GM10248 (cell line): ENCODE data around the gene TMPRSS12.
"Not testable (repeated sequence)": the region's sequence is repeated elsewhere in the genome, so short reads cannot be mapped to it uniquely, and the experiment has no call there.

Experiments
- CTCF ChIA-PET: fragments of 300-600 bp; sonication (Branson Sonifier 250); formaldehyde crosslinking; extraction: SDS; loops from one replicate; lab custom pipeline; 2021; ENCODE audit warnings: antibody characterized with exemption; lab: Yijun Ruan, JAX
- POLR2A ChIA-PET: fragments of 350-650 bp; sonication (Branson Sonifier 250); formaldehyde crosslinking; extraction: SDS; loops from one replicate; lab custom pipeline; 2020; ENCODE audit warnings: antibody characterized with exemption; lab: Yijun Ruan, JAX
- DNase-seq: peaks from one replicate; pipeline ENCODE4 v3.0.0; 2012; ENCODE audit errors: extremely low spot score
- TF ChIP-seq, protein P1 (sequence below): IDR thresholded peaks from 2 replicates; pipeline ENCODE4 v1.5.1; 2012; ENCODE audit warnings: mild to moderate bottlenecking, low read depth; ENCODE audit errors: extremely low read depth, missing control alignments, control extremely low read depth

TMPRSS12 gene

DNA sequence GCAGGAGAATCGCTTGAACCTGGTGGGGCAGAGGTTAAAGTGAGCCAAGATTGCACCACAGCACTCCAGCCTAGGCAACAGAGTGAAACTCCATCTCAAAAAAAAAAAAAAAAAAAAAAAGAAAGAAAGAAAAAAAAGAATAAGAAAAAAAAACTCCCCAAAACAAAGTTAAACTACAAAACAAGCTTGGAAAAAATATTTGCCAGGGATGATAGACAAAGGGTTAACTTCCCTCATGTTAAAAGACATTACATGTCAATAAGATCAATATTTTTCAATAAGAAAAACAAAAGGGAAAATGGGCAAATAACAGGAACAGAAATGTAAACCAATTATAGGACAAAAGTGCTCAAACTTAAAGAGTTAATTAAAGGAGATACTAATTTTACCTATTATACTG lies 83.2 kb downstream of the TMPRSS12 start:
- ChIA-PET CTCF (interaction anchor here (1.0 kb wide), 1 partner anchor 14 kb away, joined by 3 read pairs; no protein-coding TSS in a partner anchor), POLR2A (no interaction called here)
- TF ChIP-seq, protein P1, sequence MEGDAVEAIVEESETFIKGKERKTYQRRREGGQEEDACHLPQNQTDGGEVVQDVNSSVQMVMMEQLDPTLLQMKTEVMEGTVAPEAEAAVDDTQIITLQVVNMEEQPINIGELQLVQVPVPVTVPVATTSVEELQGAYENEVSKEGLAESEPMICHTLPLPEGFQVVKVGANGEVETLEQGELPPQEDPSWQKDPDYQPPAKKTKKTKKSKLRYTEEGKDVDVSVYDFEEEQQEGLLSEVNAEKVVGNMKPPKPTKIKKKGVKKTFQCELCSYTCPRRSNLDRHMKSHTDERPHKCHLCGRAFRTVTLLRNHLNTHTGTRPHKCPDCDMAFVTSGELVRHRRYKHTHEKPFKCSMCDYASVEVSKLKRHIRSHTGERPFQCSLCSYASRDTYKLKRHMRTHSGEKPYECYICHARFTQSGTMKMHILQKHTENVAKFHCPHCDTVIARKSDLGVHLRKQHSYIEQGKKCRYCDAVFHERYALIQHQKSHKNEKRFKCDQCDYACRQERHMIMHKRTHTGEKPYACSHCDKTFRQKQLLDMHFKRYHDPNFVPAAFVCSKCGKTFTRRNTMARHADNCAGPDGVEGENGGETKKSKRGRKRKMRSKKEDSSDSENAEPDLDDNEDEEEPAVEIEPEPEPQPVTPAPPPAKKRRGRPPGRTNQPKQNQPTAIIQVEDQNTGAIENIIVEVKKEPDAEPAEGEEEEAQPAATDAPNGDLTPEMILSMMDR = no peak
- no peak for DNase-seq

DNA sequence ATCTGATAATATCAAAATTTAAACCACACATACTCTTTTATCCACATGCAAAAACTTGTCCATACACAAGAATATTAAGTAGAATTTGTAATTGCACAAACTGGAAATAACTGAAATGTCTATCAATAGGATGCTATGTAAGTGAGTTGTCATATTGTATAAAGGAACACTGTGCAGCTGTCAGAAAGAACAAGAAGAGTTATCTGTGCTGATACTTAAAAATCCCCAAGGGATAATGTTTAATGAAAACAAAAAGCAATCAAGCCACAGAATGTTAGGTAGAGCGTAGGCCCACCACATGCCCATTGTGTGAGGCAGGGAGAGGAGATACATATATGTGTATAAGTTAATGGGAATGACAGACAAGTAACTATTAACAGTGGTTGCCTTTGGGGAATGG lies 83.7 kb downstream of the TMPRSS12 start:
- DNase-seq = no peak
- TF ChIP-seq, protein P1 = no peak
- CTCF ChIA-PET = interaction anchor here (1.4 kb wide), 1 partner anchor 101 kb away, joined by 3 read pairs; no protein-coding TSS in a partner anchor
- POLR2A ChIA-PET = no interaction called here

DNA sequence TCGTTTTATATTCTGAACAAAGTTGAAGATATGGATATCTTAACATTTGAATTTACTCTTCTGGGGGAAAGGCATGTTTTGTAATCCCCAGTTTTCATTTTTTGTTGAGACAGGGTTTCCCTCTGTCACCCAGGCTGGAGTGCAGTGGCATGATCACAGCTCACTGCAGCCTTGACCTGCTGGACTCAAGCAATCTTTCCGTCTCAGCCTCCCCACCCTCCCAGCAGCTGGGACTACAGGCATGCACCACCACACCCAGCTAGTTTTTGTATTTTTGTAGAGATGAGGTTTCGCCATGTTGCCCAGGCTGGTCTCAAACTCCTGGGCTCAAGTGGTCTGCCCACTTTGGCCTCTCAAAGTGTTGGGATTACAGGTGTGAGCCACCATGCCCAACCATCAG lies 84.2 kb downstream of the TMPRSS12 start:
- POLR2A ChIA-PET, DNase-seq: not testable (repeated sequence)
- CTCF ChIA-PET = interaction anchor here (1.4 kb wide), 1 partner anchor 101 kb away, joined by 3 read pairs; no protein-coding TSS in a partner anchor

DNA sequence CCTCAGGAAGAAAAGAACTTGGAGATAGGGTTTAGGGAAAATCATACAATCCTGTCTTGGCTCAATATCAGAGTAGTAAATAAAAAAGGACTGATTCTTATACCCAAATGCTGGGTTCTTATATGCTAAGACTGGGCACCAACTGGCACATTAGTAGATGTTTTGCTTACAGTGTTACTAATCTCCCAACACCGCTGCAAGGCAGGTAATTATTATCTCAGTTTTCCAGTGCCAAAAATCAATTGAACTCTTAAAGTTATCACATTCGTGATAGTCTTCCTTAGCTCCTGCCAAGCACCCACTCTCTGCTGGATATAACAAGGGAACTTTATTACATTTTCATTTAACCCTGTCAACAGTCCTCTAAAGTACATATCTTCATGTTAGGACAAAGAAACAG lies 84.6 kb downstream of the TMPRSS12 start:
- POLR2A ChIA-PET = no interaction called here
- no peak for DNase-seq
- CTCF ChIA-PET = interaction anchor here (1.4 kb wide), 1 partner anchor 102 kb away, joined by 3 read pairs; no protein-coding TSS in a partner anchor
- TF ChIP-seq, protein P1 = no peak

DNA sequence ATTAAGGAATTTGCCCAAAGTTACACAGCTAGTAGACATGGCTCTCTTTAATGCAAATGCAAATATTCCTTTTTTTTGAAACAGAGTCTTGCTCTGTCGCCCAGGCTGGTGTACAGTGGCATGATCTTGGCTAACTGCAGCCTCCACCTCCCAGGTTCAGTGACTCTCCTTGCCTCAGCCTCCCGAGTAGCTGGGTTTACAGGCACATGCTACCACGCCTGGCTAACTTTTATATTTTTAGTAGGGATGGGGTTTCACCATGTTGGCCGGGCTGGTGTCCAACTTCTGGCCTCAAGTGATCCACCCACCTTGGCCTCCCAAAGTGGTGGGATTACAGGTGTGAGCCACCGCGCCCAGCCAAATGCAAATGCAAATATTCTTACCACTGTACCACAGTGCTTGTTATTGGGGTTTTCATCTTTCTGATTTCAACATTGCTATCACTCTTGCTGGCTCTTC lies 85.1 kb downstream of the TMPRSS12 start:
- TF ChIP-seq, protein P1 = no peak
- CTCF ChIA-PET = interaction anchor here (1.4 kb wide), 1 partner anchor 102 kb away, joined by 3 read pairs; no protein-coding TSS in a partner anchor
- POLR2A ChIA-PET = no interaction called here
- no peak for DNase-seq

DNA sequence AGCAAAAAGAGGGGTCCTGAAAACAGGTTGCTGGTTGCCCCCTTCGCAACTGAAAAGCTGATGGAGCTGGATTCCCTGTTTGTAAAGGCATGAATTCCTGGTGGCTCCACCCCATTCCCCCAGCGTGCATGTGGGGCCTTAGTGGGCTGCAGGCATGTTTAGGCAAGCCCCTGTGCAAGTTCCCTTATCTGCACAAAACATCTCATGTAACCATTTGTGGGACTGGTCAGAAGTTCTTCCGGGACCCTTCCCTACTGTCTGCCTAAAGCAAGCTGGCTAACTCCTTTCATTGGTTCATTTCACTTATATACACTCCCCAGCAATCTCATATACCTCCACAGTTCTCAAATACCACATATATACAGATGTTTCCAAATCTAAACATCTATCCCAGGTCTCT lies 85.7 kb downstream of the TMPRSS12 start:
- no peak for DNase-seq
- POLR2A ChIA-PET = no interaction called here
- CTCF ChIA-PET = interaction anchor here (1.1 kb wide), 1 partner anchor 35 kb away, joined by 3 read pairs; no protein-coding TSS in a partner anchor
- TF ChIP-seq, protein P1 = no peak

DNA sequence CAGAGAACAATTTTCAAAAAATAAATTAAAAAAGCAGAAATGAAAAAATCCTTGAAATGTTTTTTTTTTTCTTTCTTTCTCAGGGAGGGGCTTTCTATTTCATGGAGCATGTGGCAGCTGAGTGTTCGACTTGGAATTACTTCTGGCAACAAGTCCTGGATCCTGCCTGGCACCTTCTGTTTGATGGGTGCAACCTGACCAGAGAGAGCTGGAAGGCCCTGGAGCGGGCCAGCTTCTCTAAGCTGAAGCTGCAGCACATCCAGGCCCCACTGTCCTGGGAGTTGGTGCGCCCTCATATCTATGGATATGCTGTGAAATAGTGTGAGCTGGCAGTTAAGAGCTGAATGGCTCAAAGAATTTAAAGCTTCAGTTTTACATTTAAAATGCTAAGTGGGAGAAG lies 87.1 kb downstream of the TMPRSS12 start:
- DNase-seq = no peak
- TF ChIP-seq, protein P1 = no peak
- CTCF ChIA-PET = interaction anchor here (0.8 to 0.9 kb wide), 2 partner anchors 17 to 57 kb away, joined by 3 read pairs; no protein-coding TSS in a partner anchor
- POLR2A ChIA-PET = no interaction called here

DNA sequence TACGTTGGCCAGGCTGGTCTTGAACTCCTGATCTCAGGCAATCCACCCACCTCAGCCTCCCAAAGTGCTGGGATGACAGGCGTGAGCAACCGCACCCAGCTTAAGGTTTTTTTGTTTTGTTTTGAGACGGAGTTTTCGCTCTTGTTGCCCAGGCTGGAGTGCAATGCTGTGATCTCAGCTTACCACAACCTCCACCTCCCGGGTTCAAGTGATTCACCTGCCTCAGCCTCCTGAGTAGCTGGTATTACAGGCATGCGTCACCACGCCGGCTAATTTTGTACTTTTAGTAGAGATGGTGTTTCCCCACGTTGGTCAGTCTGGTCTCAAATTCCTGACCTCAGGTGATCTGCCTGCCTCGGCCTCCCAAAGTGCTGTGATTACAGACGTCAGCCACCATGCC lies 87.8 kb downstream of the TMPRSS12 start:
- DNase-seq, POLR2A ChIA-PET: not testable (repeated sequence)
- CTCF ChIA-PET = interaction anchor here (0.8 to 0.9 kb wide), 2 partner anchors 18 to 57 kb away, joined by 3 read pairs; no protein-coding TSS in a partner anchor
